SH-SY5Y (cell line): ENCODE data around the gene RPL10.

ENCODE experiments used
- GATA2 ChIP-seq: IDR thresholded peaks from 2 replicates; pipeline ENCODE4 v1.6.1; 2011; ENCODE audit warnings: mild to moderate bottlenecking, low read depth, low read length
- GATA3 ChIP-seq: IDR thresholded peaks from 2 replicates; pipeline ENCODE4 v1.6.1; 2011; ENCODE audit warnings: low read depth, mild to moderate bottlenecking, low read length, moderate library complexity

DNA sequence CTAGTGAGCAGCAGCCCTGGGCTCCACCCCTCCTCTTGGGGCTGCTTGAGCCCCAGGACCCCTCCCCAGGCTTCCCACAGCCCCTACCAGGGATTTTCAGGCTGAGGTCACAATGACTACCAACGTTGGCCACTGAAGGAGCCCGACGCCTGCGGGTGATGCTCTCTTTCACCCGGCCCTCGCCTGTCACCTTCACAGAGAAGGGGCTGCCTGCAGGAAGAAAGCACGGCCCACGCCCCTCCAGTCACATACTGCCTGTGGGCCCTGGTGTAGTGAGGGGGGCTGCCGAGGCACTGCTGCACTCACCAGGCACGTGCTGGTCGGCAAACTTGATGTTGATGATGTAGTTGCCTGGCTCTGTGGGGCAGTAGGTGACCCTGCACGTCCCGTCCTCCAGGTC lies 45.7 kb upstream of the RPL10 start:
- no peak for TF ChIP-seq GATA3
- no peak for TF ChIP-seq GATA2
